Measurements from ENCODE around the gene SERPINA4.

Gene SERPINA4

GRCh38 chr14:94542811-94543440 is 18.3 kb upstream of the SERPINA4 start:
- FAIRE-seq (no peak), DNase-seq (ENCODE audit: low spot score) (no peak)

GRCh38 chr14:94543449-94544124 is 17.7 kb upstream of the SERPINA4 start:
- FAIRE-seq (no peak), DNase-seq (ENCODE audit: low spot score) (no peak)

- DNase-seq (ENCODE audit: low spot score) (no peak), FAIRE-seq (no peak)
These were observed 16.5 kb upstream of the SERPINA4 start for GRCh38 chr14:94544726-94545125.

GRCh38 chr14:94545131-94545841 is 16.0 kb upstream of the SERPINA4 start:
- no peak for DNase-seq (ENCODE audit: low spot score)
- no peak for FAIRE-seq

- DNase-seq (ENCODE audit: low spot score): no peak
- no peak for FAIRE-seq
These were observed 14.0 kb upstream of the SERPINA4 start for GRCh38 chr14:94547151-94547680.

GRCh38 chr14:94547726-94548125 is 13.5 kb upstream of the SERPINA4 start:
- no peak for DNase-seq (ENCODE audit: low spot score)
- no peak for FAIRE-seq

GRCh38 chr14:94548131-94548998 is 12.9 kb upstream of the SERPINA4 start:
- no peak for DNase-seq (ENCODE audit: low spot score)
- no peak for FAIRE-seq

GRCh38 chr14:94548999-94549985 is 11.9 kb upstream of the SERPINA4 start:
- FAIRE-seq (no peak), DNase-seq (ENCODE audit: low spot score) (peak; percentile 61)

- FAIRE-seq (no peak), DNase-seq (ENCODE audit: low spot score) (no peak)
These were observed 11.2 kb upstream of the SERPINA4 start for GRCh38 chr14:94550041-94550440.

- no peak for DNase-seq (ENCODE audit: low spot score)
- no peak for FAIRE-seq
These were observed 5.3 kb upstream of the SERPINA4 start for GRCh38 chr14:94555991-94556390.

GRCh38 chr14:94557327-94557726 is 3.9 kb upstream of the SERPINA4 start:
- no peak for FAIRE-seq
- DNase-seq (ENCODE audit: low spot score): no peak

- DNase-seq (ENCODE audit: low spot score) (no peak), FAIRE-seq (no peak)
These were observed 2.4 kb upstream of the SERPINA4 start for GRCh38 chr14:94558842-94559241.

- no peak for FAIRE-seq
- DNase-seq (ENCODE audit: low spot score): no peak
These were observed 1.5 kb upstream of the SERPINA4 start for GRCh38 chr14:94559638-94560290.

- FAIRE-seq: no peak
- no peak for DNase-seq (ENCODE audit: low spot score)
These were observed 964 bp upstream of the SERPINA4 start for GRCh38 chr14:94560291-94560665.

- FAIRE-seq (no peak), DNase-seq (ENCODE audit: low spot score) (no peak)
These were observed 391 bp downstream of the SERPINA4 start for GRCh38 chr14:94561656-94562010.

- FAIRE-seq: no peak
- DNase-seq (ENCODE audit: low spot score): no peak
These were observed 780 bp downstream of the SERPINA4 start for GRCh38 chr14:94562022-94562421.

- no peak for FAIRE-seq
- DNase-seq (ENCODE audit: low spot score): no peak
These were observed 2.0 kb downstream of the SERPINA4 start for GRCh38 chr14:94562941-94563883.

- DNase-seq (ENCODE audit: low spot score) (no peak), FAIRE-seq (no peak)
These were observed 3.1 kb downstream of the SERPINA4 start for GRCh38 chr14:94564381-94564780.

GRCh38 chr14:94568186-94568585 is 6.9 kb downstream of the SERPINA4 start:
- no peak for FAIRE-seq

More at GRCh38 chr14:94568186-94568585, 6.9 kb downstream of the SERPINA4 start:
- no peak for DNase-seq (ENCODE audit: low spot score)

All from urothelium cell line (cell line).